ENCODE measurements around the gene SMIM15. TPM values are rescaled to one million over a fixed set of nuclear protein-coding genes. Genes with fewer than 3 reads are reported as not detected.

Gene SMIM15
- total RNA-seq, 1 experiment from 2014 or later = 66.9 TPM

Other genes with a start within 250 kb of the SMIM15 start
- 5.1 and 7.1 TPM in 2 replicates for gene ERCC8, start 217.4 kb downstream of the SMIM15 start, total RNA-seq (2014; rRNA removed; shearing (Covaris generic); ENCODE audit: low replicate concordance)
- gene NDUFAF2, start 217.3 kb downstream of the SMIM15 start, total RNA-seq (2014; rRNA removed; shearing (Covaris generic); ENCODE audit: low replicate concordance) = 23.3 and 63.7 TPM in 2 replicates
- gene ZSWIM6, start 169.8 kb upstream of the SMIM15 start, total RNA-seq (2014; rRNA removed; shearing (Covaris generic); ENCODE audit: low replicate concordance) = 1.8 TPM in 2 replicates